GM18508 (cell line): ENCODE measurements around the gene LSM10.

Source experiments
- ATAC-seq: cut with Tn5 transposase; IDR thresholded peaks from one replicate; pipeline ENCODE4 v1.9.1; 2021; ENCODE audit warnings: moderate number of reproducible peaks; ENCODE audit not compliant: insufficient read depth, unreplicated experiment

Gene LSM10

GRCh38 chr1:36385410-36386264 lies 12.1 kb downstream of the LSM10 start, which contains the start of gene STK40:
TSS of gene STK40 (minus strand) at chr1:36385924. CDS start at chr1:36361332, 24,592 bp downstream.
- peak; percentile 79 for ATAC-seq

- no peak for ATAC-seq
These were observed 12.9 kb downstream of the LSM10 start for GRCh38 chr1:36384542-36385409.

- no peak for ATAC-seq
These were observed 14.5 kb downstream of the LSM10 start for GRCh38 chr1:36383240-36383639.

- ATAC-seq: no peak
These were observed 15.0 kb downstream of the LSM10 start for GRCh38 chr1:36382669-36383068.

DNA sequence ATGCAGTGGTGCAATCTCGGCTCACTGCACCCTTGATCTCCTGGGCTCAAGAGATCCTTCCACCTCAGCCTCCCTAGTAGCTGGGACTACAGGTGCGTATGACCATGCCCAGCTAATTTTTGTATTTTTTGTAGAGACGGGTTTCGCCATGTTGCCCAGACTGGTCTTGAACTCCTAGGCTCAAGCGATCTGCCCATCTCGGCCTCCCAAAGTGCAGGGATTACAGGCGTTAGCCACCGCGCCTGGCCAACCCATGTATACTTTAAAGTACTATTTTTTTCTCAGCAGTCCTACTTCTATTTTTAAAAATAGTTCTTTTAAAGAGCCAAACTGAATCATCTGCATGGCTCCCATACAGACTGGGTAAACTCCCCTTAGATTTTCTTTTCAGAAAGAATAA lies 15.5 kb downstream of the LSM10 start:
- no peak for ATAC-seq

DNA sequence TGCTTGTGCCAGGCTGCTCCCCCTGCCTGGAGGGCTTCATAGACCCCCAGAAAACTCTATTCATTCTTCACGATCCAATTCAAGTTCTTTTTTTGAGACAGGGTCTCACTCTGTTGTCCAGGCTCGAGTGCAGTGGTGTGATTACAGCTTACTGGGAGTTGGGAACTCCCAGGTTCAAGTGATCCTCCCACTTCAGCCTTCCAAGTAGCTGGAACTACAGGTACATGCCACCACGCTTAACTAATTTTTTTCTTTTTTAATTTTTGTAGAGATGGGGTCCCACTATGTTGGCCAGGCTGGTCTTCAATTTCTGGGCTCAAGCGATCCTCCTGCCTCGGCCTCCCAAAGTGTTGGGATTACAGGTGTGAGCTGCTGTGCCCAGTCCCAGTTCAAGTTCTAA lies 16.3 kb downstream of the LSM10 start:
- ATAC-seq: no peak

GRCh38 chr1:36380782-36381181 lies 16.9 kb downstream of the LSM10 start:
- no peak for ATAC-seq

GRCh38 chr1:36380143-36380619 lies 17.5 kb downstream of the LSM10 start:
- ATAC-seq: no peak

- no peak for ATAC-seq
These were observed 19.8 kb downstream of the LSM10 start for GRCh38 chr1:36377791-36378492.

GRCh38 chr1:36372617-36373016 lies 25.1 kb downstream of the LSM10 start:
- no peak for ATAC-seq

GRCh38 chr1:36369061-36369861 lies 28.4 kb downstream of the LSM10 start:
- ATAC-seq: no peak

- ATAC-seq: no peak
These were observed 29.9 kb downstream of the LSM10 start for GRCh38 chr1:36367798-36368197.

- ATAC-seq: no peak
These were observed 30.6 kb downstream of the LSM10 start for GRCh38 chr1:36367066-36367465.

DNA sequence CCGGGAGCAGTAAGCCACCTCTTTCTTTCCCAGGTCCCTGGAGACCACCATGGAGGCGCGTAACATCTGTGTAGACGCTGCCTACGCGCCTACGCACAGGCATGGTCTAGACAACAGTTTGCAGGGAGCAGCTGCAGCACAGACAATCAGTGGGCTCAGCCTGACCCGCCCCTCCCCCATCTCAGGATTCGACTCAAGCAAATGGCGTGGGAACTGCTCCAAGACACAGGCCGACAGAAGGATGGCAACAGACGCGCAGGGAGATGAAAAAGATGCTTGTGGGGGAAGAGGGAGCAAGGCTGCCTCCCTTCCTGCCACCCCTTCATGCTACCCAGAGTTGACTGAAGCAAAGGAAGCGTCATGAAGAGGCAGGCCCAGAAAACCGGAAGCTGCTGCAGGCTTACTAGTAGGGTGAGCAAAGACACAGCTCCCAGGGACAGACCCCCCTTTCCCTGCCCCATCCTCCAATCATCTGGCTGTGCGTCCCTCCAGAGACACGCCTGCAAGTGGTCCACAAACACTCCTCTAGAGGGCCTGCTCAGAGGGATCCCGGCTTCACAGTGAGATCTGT lies 31.5 kb downstream of the LSM10 start:
- no peak for ATAC-seq

DNA sequence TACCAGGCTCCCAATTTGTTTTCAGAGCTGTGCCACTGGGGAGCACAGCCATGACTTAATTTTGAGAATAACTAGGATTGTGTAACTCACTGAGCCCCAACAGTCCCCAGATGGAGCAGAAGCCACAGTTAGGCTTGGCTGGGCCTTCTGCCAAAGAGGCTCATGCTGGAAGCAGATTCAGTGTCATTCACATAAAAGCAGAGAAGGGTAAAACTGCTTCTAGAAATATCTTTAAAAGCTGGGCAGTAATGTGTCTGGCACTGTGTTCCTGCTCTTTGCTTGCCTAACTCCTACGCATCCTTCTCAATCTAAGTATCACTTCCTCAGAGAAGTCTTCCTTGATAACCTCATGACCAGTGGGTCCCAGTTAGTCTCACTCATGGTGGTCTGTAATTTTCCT lies 32.3 kb downstream of the LSM10 start:
- no peak for ATAC-seq

GRCh38 chr1:36359911-36360550 lies 37.7 kb downstream of the LSM10 start:
- ATAC-seq: no peak

GRCh38 chr1:36359383-36359782 lies 38.3 kb downstream of the LSM10 start:
- ATAC-seq: no peak

- no peak for ATAC-seq
These were observed 39.1 kb downstream of the LSM10 start for GRCh38 chr1:36358514-36359084.

DNA sequence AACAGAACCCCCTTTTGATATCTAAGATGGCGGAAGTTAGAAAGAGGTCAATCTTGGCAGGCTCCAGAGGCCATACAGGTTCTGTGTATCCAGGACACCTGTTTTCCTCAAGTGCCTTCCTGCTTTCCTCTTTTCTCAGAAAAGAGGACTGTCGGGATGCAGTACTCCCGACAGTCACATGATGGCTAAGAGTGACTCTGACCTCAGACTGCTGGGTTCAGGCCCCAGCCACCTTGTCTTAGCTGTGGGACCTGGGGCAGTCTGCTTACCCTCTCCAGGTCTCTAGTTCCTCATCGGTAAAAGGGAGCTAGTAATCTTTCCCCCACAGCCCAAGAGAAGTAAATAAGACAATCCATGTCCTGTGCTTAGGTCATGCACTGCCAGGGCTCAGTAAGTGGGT lies 41.9 kb downstream of the LSM10 start:
- no peak for ATAC-seq
